HG02759 (cell line): ENCODE data around the gene ALKBH8.
"Not testable (repeated sequence)": the region's sequence is repeated elsewhere in the genome, so short reads cannot be mapped to it uniquely, and the experiment has no call there.

ENCODE experiments used
- ATAC-seq: cut with Tn5 transposase; IDR thresholded peaks from one replicate; pipeline ENCODE4 v1.9.1; 2021; ENCODE audit warnings: mild to moderate bottlenecking, moderate library complexity; ENCODE audit not compliant: unreplicated experiment

The ALKBH8 gene

GRCh38 chr11:107565219-107565937 is at the start of gene ALKBH8:
Gene ALKBH8 (minus strand): TSS chr11:107565735. CDS start chr11:107560893, 4,842 bp downstream.
- ATAC-seq: peak; percentile 80

- ATAC-seq: no peak
Measured at GRCh38 chr11:107612445-107612844, 46.9 kb upstream of the ALKBH8 start.

- no peak for ATAC-seq
Measured at GRCh38 chr11:107609400-107610218, 44.1 kb upstream of the ALKBH8 start.

- no peak for ATAC-seq
Measured at GRCh38 chr11:107608809-107609208, 43.3 kb upstream of the ALKBH8 start.

GRCh38 chr11:107606141-107606540 is 40.6 kb upstream of the ALKBH8 start:
- ATAC-seq: no peak

- ATAC-seq: no peak
Measured at GRCh38 chr11:107605061-107606006, 39.8 kb upstream of the ALKBH8 start.

- peak; percentile 83 for ATAC-seq
Measured at GRCh38 chr11:107598225-107599139, 32.9 kb upstream of the ALKBH8 start.

GRCh38 chr11:107594736-107595135 is 29.2 kb upstream of the ALKBH8 start:
- no peak for ATAC-seq

- no peak for ATAC-seq
Measured at GRCh38 chr11:107593951-107594350, 28.4 kb upstream of the ALKBH8 start.

GRCh38 chr11:107592813-107593212 is 27.3 kb upstream of the ALKBH8 start:
- ATAC-seq: no peak

GRCh38 chr11:107592231-107592590 is 26.7 kb upstream of the ALKBH8 start:
- no peak for ATAC-seq

GRCh38 chr11:107591378-107592230 is 26.1 kb upstream of the ALKBH8 start:
- peak; percentile 33 for ATAC-seq

- ATAC-seq: peak; percentile 68
Measured at GRCh38 chr11:107590460-107591377, 25.2 kb upstream of the ALKBH8 start, which contains the start of gene ELMOD1. Gene ELMOD1 (plus strand): TSS chr11:107591147. CDS start chr11:107618190, 27,043 bp downstream.

GRCh38 chr11:107587306-107587979 is 21.9 kb upstream of the ALKBH8 start:
- no peak for ATAC-seq

- ATAC-seq: no peak
Measured at GRCh38 chr11:107583629-107584195, 18.2 kb upstream of the ALKBH8 start.

GRCh38 chr11:107581147-107581546 is 15.6 kb upstream of the ALKBH8 start:
- no peak for ATAC-seq

- not testable (repeated sequence) for ATAC-seq
Measured at GRCh38 chr11:107579169-107579568, 13.6 kb upstream of the ALKBH8 start.
